ENCODE results near the gene IDI2.

DNA sequence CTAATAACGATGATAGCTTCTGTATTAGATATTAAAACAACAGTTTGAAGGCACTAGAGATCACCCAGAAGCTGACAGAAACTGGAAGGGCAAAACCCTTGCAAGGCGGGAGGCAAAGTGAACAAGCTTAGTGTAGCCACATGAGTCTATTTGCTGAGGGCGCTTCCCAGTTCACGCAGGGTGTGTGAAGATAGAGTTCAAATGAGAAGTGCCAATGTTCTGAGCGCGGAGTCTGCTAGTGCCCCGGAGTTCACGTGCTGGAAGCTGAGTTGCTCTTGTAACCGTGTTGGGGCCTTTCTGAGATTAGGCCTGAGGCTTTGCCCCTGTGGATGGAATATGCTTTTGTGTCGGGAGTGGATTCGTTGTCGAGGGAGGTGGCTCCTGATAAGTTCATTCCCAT lies 54.0 kb downstream of the IDI2 start:
- TF ChIP-seq, protein P1, sequence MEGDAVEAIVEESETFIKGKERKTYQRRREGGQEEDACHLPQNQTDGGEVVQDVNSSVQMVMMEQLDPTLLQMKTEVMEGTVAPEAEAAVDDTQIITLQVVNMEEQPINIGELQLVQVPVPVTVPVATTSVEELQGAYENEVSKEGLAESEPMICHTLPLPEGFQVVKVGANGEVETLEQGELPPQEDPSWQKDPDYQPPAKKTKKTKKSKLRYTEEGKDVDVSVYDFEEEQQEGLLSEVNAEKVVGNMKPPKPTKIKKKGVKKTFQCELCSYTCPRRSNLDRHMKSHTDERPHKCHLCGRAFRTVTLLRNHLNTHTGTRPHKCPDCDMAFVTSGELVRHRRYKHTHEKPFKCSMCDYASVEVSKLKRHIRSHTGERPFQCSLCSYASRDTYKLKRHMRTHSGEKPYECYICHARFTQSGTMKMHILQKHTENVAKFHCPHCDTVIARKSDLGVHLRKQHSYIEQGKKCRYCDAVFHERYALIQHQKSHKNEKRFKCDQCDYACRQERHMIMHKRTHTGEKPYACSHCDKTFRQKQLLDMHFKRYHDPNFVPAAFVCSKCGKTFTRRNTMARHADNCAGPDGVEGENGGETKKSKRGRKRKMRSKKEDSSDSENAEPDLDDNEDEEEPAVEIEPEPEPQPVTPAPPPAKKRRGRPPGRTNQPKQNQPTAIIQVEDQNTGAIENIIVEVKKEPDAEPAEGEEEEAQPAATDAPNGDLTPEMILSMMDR (IDR thresholded peaks at IDR 0.05), result no peak
- TF ChIP-seq POLR2AphosphoS5 (IDR thresholded peaks at IDR 0.05) (no peak), EP300 (IDR thresholded peaks at IDR 0.05) (no peak), POLR2A (IDR thresholded peaks at IDR 0.05; ENCODE audit: low read depth) (no peak)
